K562 (cell line): Measurements from ENCODE around the gene ITGA3. TPM values are rescaled to one million over a fixed set of nuclear protein-coding genes. Genes with fewer than 3 reads are reported as not detected.

Source experiments
- ZBTB49 ChIP-seq: sonication (generic); formaldehyde crosslinking; IDR thresholded peaks from 2 replicates; pipeline ENCODE4 v1.8.0; 2022; ENCODE audit warnings: missing genetic modification reagents, mild to moderate bottlenecking, borderline replicate concordance
- ZNF395 ChIP-seq: fragments of 200-800 bp; sonication (Bioruptor generic); IDR thresholded peaks from 2 replicates; pipeline ENCODE4 v1.6.1; 2017; ENCODE audit warnings: missing genetic modification characterization, missing compliant biosample characterization
- ZNF584 ChIP-seq: fragments of 200-800 bp; sonication (Bioruptor generic); IDR thresholded peaks from 2 replicates; pipeline ENCODE4 v1.6.1; 2016; ENCODE audit warnings: low read depth, mild to moderate bottlenecking, missing genetic modification characterization, missing compliant biosample characterization
- polyA plus RNA-seq, 8 experiments: library from polyadenylated mRNA; depleted of rRNA in 4 of 8; stranded (reverse) in 5 of 8; unstranded in 3 of 8; fragments of >200 nt; fragmentation: Nextera tagmentation in 2 of 8; fragmentation: Illumina TruSeq in 1 of 8; extraction: Ambion mirVana in 2 of 8; extraction: Trizol in 1 of 8; gene quantifications; 2 replicates each; pipeline versions ENCODE4 v1.2.1 to v1.2.3, GENCODE V29; 2011 to 2014; ENCODE audit warnings: inconsistent platforms in 1 of 8, missing spikeins in 1 of 8
- total RNA-seq, 7 experiments: library from RNA; depleted of rRNA in 6 of 7; stranded (reverse); fragments of >200 nt in 6 of 7; fragmentation: Illumina TruSeq in 2 of 7; extraction: Trizol in 2 of 7; gene quantifications; 2 replicates each; pipeline versions ENCODE4 v1.2.1 to v1.2.3, GENCODE V29; 2011 to 2021; ENCODE audit warnings: low replicate concordance in 1 of 7

Gene ITGA3
- total and polyA plus RNA-seq, 9 of the 15 experiments (the other 6 are each of a cell fraction or from before 2014, with no cell fraction given): 0.03 to 0.75 (median 0.14) TPM; not detected in 2

GRCh38 chr17:50094243-50094752 lies 38.4 kb downstream of the ITGA3 start (continued):
- TF ChIP-seq ZNF395 (CRISPR knock-in tag): no peak
- TF ChIP-seq ZNF584 (CRISPR knock-in tag): no peak
- no peak for TF ChIP-seq ZBTB49
